HL-60 (cell line): Measurements from ENCODE around the gene PCDH18.

Experiments used
- GABPA ChIP-seq: IDR thresholded peaks from 2 replicates; pipeline ENCODE4 v1.6.1; 2012; ENCODE audit warnings: low read depth
- POLR2AphosphoS5 ChIP-seq: IDR thresholded peaks from 2 replicates; pipeline ENCODE4 v1.6.1; 2012; ENCODE audit warnings: low read depth
- TF ChIP-seq, protein P1 (sequence below): IDR thresholded peaks from one replicate; pipeline ENCODE4 v1.5.1; 2011; ENCODE audit warnings: low read length, control low read depth, inconsistent platforms; ENCODE audit not compliant: insufficient read depth

DNA sequence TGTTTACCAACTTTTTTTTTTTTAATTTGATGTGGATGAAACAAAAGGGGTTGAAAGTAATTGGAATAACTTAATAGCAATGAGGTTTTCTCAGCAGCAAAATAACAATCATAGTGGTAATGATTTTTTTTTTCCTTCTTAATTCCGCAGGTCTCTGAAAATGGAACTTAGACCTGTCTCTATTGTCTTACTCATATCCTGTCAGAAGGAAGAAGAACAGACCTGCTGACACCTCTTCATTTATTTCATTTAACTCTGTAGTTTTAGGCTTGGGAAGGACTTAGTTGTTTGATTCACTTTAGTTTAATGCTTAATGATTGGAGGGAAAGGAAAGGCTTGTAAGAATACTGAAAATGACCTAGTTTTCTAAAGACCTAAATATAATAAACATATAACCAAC lies 9.0 kb downstream of the PCDH18 start:
- TF ChIP-seq, protein P1, sequence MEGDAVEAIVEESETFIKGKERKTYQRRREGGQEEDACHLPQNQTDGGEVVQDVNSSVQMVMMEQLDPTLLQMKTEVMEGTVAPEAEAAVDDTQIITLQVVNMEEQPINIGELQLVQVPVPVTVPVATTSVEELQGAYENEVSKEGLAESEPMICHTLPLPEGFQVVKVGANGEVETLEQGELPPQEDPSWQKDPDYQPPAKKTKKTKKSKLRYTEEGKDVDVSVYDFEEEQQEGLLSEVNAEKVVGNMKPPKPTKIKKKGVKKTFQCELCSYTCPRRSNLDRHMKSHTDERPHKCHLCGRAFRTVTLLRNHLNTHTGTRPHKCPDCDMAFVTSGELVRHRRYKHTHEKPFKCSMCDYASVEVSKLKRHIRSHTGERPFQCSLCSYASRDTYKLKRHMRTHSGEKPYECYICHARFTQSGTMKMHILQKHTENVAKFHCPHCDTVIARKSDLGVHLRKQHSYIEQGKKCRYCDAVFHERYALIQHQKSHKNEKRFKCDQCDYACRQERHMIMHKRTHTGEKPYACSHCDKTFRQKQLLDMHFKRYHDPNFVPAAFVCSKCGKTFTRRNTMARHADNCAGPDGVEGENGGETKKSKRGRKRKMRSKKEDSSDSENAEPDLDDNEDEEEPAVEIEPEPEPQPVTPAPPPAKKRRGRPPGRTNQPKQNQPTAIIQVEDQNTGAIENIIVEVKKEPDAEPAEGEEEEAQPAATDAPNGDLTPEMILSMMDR, result no peak
- no peak for TF ChIP-seq POLR2AphosphoS5
- no peak for TF ChIP-seq GABPA
